HG03342 (cell line): ENCODE measurements around the gene GCK.
A peak's percentile ranks its signal among the peaks of the same experiment; 100 is the strongest.

Experiments used
- ATAC-seq: cut with Tn5 transposase; IDR thresholded peaks from one replicate; pipeline ENCODE4 v1.9.1; 2021; ENCODE audit warnings: mild to moderate bottlenecking, moderate library complexity; ENCODE audit not compliant: unreplicated experiment

GCK gene

DNA sequence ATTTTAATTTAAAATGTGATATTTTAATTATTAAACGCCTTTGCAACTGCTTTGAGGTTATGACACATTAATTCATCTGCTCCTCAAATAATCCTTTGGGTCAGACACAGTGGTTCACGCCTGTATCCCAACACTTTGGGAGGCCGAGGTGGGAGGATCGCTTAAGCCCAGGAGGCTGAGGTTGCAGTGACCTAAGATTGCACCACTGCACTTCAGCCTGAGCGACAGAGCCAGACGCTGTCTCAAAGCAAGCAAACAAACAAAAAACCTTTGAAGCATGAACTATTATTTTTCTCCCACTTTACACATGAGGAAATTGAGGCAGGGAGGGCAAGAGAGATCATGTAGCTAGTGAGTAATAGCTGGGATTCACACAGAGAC is 64.4 kb downstream of the GCK start:
- ATAC-seq = no peak

GRCh38 chr7:44123190-44124003 is 65.8 kb downstream of the GCK start, which contains the start of gene POLD2:
TSS of gene POLD2 (minus strand) at chr7:44123548. CDS start at chr7:44122053, 1,495 bp downstream.
- peak; percentile 99 for ATAC-seq

DNA sequence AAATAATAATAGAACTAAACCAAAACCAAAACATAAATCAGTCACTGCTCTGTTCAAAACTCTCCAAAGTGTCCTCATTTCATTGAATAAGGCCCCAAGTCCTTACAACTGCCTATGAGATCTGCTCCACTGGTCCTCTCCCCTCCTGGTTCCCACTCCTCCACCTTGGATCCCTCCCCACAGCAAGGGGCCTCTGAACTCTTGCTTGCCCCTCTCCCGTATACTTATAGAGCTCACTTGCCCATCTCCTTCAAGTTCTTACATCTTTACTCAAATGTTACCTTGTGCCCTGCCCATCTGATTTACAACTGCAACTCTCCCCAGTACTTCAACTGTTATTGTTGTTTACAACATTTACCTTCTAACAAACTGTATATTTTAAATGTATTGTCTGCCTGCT is 66.7 kb downstream of the GCK start:
- no peak for ATAC-seq

- ATAC-seq = no peak
Observed at GRCh38 chr7:44121761-44122420, 67.3 kb downstream of the GCK start.

DNA sequence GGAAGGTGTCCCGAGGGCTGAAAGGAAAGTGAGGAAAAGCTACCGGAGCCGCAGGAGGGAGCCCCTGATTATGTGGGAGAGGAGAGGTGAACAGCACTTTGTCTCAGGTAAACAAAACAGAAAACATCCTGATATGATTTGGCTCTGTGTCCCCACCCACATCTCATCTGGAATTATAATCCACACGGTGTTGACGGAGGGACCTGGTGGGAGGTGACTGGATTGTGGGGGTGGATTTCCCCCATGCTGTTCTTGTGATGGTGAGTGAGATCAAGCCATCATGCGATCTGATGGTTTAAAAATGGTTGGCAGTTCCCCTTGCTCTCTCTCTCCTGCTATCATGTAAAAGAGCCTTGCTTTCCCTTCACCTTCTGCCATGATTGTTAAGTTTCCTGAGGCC is 68.8 kb downstream of the GCK start:
- no peak for ATAC-seq

GRCh38 chr7:44119829-44120380 is 69.3 kb downstream of the GCK start:
- ATAC-seq = no peak

DNA sequence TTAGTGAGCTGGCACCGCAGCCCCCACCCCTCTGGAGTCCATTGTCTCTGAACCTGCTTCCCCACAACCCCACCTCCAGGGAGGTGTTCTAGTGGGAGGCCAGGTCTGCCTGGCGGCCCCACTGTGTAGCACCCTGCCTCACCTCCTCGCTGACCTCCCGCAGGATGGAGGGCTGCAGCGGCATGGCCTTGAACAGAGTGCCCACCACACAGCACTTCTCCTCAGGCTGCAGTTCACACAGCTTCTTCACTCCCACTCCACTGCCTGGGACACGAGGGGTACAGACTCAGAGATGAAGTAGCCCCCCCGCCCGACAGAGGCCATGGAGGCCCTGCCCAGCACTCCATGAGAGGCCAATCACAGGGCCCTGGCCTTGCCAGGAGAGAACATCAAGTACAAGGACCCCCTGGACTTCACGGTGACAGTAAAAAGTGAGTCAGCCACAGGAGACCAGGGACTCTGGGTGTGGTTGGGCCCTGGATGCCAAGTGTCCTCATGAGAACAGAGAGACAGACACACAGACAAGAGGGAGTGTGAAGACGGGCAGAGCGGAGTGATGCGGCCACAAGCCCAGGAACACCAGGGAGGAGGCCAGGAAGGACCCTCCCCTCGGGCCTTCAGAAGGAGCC is 71.3 kb downstream of the GCK start:
- no peak for ATAC-seq

GRCh38 chr7:44116789-44117666 is 72.2 kb downstream of the GCK start:
- ATAC-seq = no peak

- no peak for ATAC-seq
Observed at GRCh38 chr7:44116087-44116788, 73.0 kb downstream of the GCK start.

- no peak for ATAC-seq
Observed at GRCh38 chr7:44114586-44115310, 74.5 kb downstream of the GCK start.

DNA sequence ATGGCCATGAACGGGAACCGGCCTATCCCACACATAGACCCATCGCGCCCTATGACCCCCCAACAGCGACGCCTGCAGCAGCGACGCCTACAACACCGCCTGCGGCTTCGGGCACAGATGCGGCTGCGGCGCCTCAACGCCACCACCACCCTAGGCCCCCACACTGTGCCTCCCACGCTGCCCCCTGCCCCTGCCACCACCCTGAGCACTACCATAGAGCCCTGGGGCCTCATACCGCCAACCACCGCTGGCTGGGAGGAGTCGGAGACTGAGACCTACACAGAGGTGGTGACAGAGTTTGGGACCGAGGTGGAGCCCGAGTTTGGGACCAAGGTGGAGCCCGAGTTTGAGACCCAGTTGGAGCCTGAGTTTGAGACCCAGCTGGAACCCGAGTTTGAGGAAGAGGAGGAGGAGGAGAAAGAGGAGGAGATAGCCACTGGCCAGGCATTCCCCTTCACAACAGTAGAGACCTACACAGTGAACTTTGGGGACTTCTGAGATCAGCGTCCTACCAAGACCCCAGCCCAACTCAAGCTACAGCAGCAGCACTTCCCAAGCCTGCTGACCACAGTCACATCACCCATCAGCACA is 75.4 kb downstream of the GCK start:
- no peak for ATAC-seq

- no peak for ATAC-seq
Observed at GRCh38 chr7:44112997-44113763, 76.1 kb downstream of the GCK start.

GRCh38 chr7:44112231-44112996 is 76.8 kb downstream of the GCK start:
- ATAC-seq = no peak

- no peak for ATAC-seq
Observed at GRCh38 chr7:44111761-44112160, 77.5 kb downstream of the GCK start.

DNA sequence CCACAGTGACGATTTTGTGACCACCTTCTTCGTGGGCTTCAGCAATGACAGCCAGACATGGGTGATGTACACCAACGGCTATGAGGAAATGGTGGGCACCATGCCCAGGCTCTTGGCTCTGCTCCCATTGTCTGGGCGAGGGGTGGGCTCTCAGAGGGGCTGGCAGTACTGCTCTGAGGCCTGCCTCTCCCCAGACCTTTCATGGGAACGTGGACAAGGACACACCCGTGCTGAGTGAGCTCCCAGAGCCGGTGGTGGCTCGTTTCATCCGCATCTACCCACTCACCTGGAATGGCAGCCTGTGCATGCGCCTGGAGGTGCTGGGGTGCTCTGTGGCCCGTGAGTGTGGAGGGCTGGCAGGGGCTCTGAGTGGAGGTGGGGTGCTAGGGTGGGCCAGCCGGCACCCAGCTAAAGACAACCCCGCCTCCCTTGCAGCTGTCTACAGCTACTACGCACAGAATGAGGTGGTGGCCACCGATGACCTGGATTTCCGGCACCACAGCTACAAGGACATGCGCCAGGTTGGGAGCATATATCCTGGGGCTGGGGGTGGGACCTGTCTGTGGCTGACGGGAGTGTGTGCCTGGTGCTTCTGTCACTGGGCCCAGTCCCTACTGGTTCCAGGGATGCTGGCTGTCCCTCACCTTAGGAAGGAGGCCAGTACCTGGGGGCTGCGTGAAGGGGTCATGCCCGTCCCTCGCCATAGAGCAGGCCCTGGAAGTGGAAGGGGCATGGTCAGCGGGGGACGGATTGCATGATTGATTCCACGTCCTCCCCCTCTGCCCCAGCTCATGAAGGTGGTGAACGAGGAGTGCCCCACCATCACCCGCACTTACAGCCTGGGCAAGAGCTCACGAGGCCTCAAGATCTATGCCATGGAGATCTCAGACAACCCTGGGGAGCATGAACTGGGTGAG is 78.3 kb downstream of the GCK start:
- no peak for ATAC-seq

DNA sequence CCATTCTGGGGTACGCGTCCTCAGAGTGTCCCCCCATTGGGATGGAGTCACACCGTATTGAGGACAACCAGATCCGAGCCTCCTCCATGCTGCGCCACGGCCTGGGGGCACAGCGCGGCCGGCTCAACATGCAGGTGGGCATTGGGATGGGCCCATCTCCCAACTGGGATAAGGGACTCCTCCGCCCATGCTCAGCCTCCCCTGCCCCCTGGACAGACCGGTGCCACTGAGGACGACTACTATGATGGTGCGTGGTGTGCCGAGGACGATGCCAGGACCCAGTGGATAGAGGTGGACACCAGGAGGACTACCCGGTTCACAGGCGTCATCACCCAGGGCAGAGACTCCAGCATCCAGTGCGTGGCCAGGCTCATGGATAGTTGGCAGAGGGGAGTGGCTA is 79.2 kb downstream of the GCK start:
- ATAC-seq = no peak
